Activated naive CD4-positive, alpha-beta T cell treated with anti-CD3 and anti-CD28 coated beads, Interleukin-2, amount 50 U/mL, for 72 hours (primary cell): Measurements from ENCODE around the gene NUCB2. TPM values are rescaled to one million over a fixed set of nuclear protein-coding genes. Genes with fewer than 3 reads are reported as not detected.
"Not testable (repeated sequence)": the region's sequence is repeated elsewhere in the genome, so short reads cannot be mapped to it uniquely, and the experiment has no call there.

Source experiments
- ATAC-seq, 2 donors: fragments of 150-1000 bp; cut with Tn5 transposase; 2 replicates each; pipeline ENCODE4 v1.10.0; 2021; ENCODE audit warnings: mild to moderate bottlenecking in 2 of 2, moderate library complexity in 2 of 2
- DNase-seq, 2 donors: peaks; one replicate each; pipeline ENCODE4 v3.0.0; 2021 to 2022; ENCODE audit warnings: low spot score in 2 of 2
- H3K27ac Mint-ChIP-seq, 2 donors: one replicate each; pipeline ENCODE4 v1.8.0; 2022; ENCODE audit warnings: mild to moderate bottlenecking in 2 of 2, mixed read lengths in 2 of 2
- H3K36me3 Mint-ChIP-seq, 2 donors: one replicate each; pipeline ENCODE4 v1.8.0; 2022; ENCODE audit warnings: mixed read lengths in 2 of 2
- H3K9me3 Mint-ChIP-seq, 2 donors: one replicate each; pipeline ENCODE4 v1.8.0; 2022; ENCODE audit warnings: mixed read lengths in 2 of 2
- total RNA-seq, 2 donors: library from RNA; stranded (reverse); gene quantifications; one replicate each; pipeline ENCODE4 v1.2.3, GENCODE V29; 2022

The NUCB2 gene
- total RNA-seq = 100 to 1,000 TPM in 1 of 2 donors, 10 to 100 TPM in 1; 49.4 to 122 TPM

GRCh38 chr11:17276236-17277023 lies at the start of gene NUCB2:
NUCB2 (plus strand) TSS chr11:17276739; CDS start chr11:17295324, 18,585 bp downstream.
- peak; percentile 90 to 94 for ATAC-seq
- DNase-seq = peak; percentile 95 to 96
- Mint-ChIP-seq H3K36me3 (peaks cover 0 to 6% of the 10 kb centered on the region in 2 donors), H3K9me3 (no peaks in the 10 kb centered on the region), H3K27ac (peak within 1 kb of the TSS; percentile 87 to 98)

GRCh38 chr11:17228186-17228925 lies 48.2 kb upstream of the NUCB2 start:
- not testable (repeated sequence) for H3K27ac Mint-ChIP-seq, ATAC-seq, DNase-seq, H3K9me3 Mint-ChIP-seq, H3K36me3 Mint-ChIP-seq

GRCh38 chr11:17229481-17230152 lies 46.9 kb upstream of the NUCB2 start:
- no peaks in the 10 kb centered on the region for H3K36me3 Mint-ChIP-seq
- no peak for ATAC-seq
- no peak for DNase-seq
- no peaks in the 10 kb centered on the region for H3K9me3 Mint-ChIP-seq
- no peak overlapping the region for H3K27ac Mint-ChIP-seq

- H3K36me3 Mint-ChIP-seq = no peaks in the 10 kb centered on the region
- H3K27ac Mint-ChIP-seq = peak overlapping the region in 1 of 2 donors; percentile 52
- ATAC-seq (peak; percentile 97 to 98), DNase-seq (peak in 1 of 2 donors; percentile 35)
- H3K9me3 Mint-ChIP-seq = no peaks in the 10 kb centered on the region
Measured at GRCh38 chr11:17230867-17231851, 45.4 kb upstream of the NUCB2 start.

- DNase-seq = no peak
- no peaks in the 10 kb centered on the region for H3K36me3 Mint-ChIP-seq
- H3K27ac Mint-ChIP-seq = no peak overlapping the region
- ATAC-seq = no peak
- H3K9me3 Mint-ChIP-seq = no peaks in the 10 kb centered on the region
Measured at GRCh38 chr11:17233101-17233500, 43.4 kb upstream of the NUCB2 start.

GRCh38 chr11:17238377-17238776 lies 38.2 kb upstream of the NUCB2 start:
- Mint-ChIP-seq H3K27ac (no peak overlapping the region), H3K9me3 (no peaks in the 10 kb centered on the region), H3K36me3 (no peaks in the 10 kb centered on the region)
- ATAC-seq (no peak), DNase-seq (no peak)

- H3K9me3 Mint-ChIP-seq, H3K27ac Mint-ChIP-seq, ATAC-seq, H3K36me3 Mint-ChIP-seq, DNase-seq: not testable (repeated sequence)
Measured at GRCh38 chr11:17239927-17240326, 36.6 kb upstream of the NUCB2 start.

GRCh38 chr11:17240780-17241179 lies 35.8 kb upstream of the NUCB2 start:
- Mint-ChIP-seq H3K9me3 (no peaks in the 10 kb centered on the region), H3K36me3 (no peaks in the 10 kb centered on the region), H3K27ac (no peak overlapping the region)
- ATAC-seq (no peak), DNase-seq (no peak)

- not testable (repeated sequence) for DNase-seq, ATAC-seq, H3K9me3 Mint-ChIP-seq, H3K27ac Mint-ChIP-seq, H3K36me3 Mint-ChIP-seq
Measured at GRCh38 chr11:17242954-17243353, 33.6 kb upstream of the NUCB2 start.

- DNase-seq (no peak), ATAC-seq (peak; percentile 87 to 91)
- Mint-ChIP-seq H3K27ac (no peak overlapping the region), H3K9me3 (no peaks in the 10 kb centered on the region), H3K36me3 (no peaks in the 10 kb centered on the region)
Measured at GRCh38 chr11:17244046-17244445, 32.5 kb upstream of the NUCB2 start.

GRCh38 chr11:17250561-17251350 lies 25.8 kb upstream of the NUCB2 start:
- H3K9me3 Mint-ChIP-seq = no peaks in the 10 kb centered on the region
- peaks cover 0 to 4% of the 10 kb centered on the region in 2 donors for H3K36me3 Mint-ChIP-seq
- H3K27ac Mint-ChIP-seq = no peak overlapping the region
- DNase-seq (no peak), ATAC-seq (no peak)

- DNase-seq (no peak), ATAC-seq (no peak)
- peaks cover 0 to 4% of the 10 kb centered on the region in 2 donors for H3K36me3 Mint-ChIP-seq
- H3K9me3 Mint-ChIP-seq = no peaks in the 10 kb centered on the region
- H3K27ac Mint-ChIP-seq = no peak overlapping the region
Measured at GRCh38 chr11:17252704-17253103, 23.8 kb upstream of the NUCB2 start.

GRCh38 chr11:17256512-17256911 lies 20.0 kb upstream of the NUCB2 start:
- DNase-seq = no peak
- ATAC-seq = peak; percentile 89 to 92
- no peaks in the 10 kb centered on the region for H3K36me3 Mint-ChIP-seq
- no peaks in the 10 kb centered on the region for H3K9me3 Mint-ChIP-seq
- peak overlapping the region; percentile 40 to 81 for H3K27ac Mint-ChIP-seq

- Mint-ChIP-seq H3K9me3 (no peaks in the 10 kb centered on the region), H3K27ac (peak overlapping the region in 1 of 2 donors; percentile 81), H3K36me3 (no peaks in the 10 kb centered on the region)
- no peak for DNase-seq
- peak; percentile 17 to 19 for ATAC-seq
Measured at GRCh38 chr11:17257196-17257595, 19.3 kb upstream of the NUCB2 start.

- ATAC-seq = no peak
- no peak overlapping the region for H3K27ac Mint-ChIP-seq
- no peak for DNase-seq
- no peaks in the 10 kb centered on the region for H3K9me3 Mint-ChIP-seq
- H3K36me3 Mint-ChIP-seq = no peaks in the 10 kb centered on the region
Measured at GRCh38 chr11:17258670-17259069, 17.9 kb upstream of the NUCB2 start.
